HL-60 (cell line): ENCODE measurements around the gene SAPCD2.

ENCODE experiments used
- CTCF ChIP-seq: IDR thresholded peaks from one replicate; pipeline ENCODE4 v1.5.1; 2011; ENCODE audit warnings: low read length, control low read depth, inconsistent platforms; ENCODE audit not compliant: insufficient read depth
- POLR2AphosphoS5 ChIP-seq: IDR thresholded peaks from 2 replicates; pipeline ENCODE4 v1.6.1; 2012; ENCODE audit warnings: low read depth
- SPI1 ChIP-seq: IDR thresholded peaks from 2 replicates; pipeline ENCODE4 v1.6.1; 2012; ENCODE audit warnings: low read depth, mild to moderate bottlenecking, borderline replicate concordance

DNA sequence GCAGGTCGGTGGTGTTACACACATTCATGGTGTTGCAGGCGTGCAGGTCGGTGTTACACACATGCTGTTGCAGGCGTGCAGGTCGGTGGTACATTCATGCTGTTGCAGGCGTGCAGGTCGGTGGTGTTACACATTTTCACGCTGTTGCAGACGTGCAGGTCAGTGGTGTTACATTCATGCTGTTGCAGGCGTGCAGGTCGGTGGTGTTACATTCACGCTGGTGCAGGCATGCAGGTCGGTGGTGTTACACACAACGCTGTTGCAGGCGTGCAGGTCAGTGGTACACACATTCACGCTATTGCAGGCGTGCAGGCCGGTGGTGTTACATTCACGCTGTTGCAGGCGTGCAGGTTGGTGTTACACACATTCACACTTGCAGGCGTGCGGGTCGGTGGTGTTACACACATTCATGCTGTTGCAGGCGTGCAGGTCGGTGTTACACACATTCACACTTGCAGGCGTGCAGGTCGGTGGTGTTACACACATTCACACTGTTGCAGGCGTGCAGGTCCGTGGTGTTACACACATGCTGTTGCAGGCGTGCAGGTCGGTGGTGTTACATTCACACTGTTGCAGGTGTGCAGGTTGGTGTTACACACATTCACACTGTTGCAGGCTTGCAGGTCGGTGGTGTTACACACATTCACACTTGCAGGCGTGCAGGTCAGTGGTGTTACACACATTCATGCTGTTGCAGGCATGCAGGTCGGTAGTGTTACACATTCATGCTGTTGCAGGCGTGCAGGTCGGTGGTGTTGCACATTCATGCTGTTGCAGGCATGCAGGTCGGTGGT, 33.0 kb upstream of the SAPCD2 start:
- no peak for TF ChIP-seq CTCF
- TF ChIP-seq SPI1 = no peak
- TF ChIP-seq POLR2AphosphoS5 = no peak
